ENCODE measurements around the gene RASL12.

The RASL12 gene

DNA sequence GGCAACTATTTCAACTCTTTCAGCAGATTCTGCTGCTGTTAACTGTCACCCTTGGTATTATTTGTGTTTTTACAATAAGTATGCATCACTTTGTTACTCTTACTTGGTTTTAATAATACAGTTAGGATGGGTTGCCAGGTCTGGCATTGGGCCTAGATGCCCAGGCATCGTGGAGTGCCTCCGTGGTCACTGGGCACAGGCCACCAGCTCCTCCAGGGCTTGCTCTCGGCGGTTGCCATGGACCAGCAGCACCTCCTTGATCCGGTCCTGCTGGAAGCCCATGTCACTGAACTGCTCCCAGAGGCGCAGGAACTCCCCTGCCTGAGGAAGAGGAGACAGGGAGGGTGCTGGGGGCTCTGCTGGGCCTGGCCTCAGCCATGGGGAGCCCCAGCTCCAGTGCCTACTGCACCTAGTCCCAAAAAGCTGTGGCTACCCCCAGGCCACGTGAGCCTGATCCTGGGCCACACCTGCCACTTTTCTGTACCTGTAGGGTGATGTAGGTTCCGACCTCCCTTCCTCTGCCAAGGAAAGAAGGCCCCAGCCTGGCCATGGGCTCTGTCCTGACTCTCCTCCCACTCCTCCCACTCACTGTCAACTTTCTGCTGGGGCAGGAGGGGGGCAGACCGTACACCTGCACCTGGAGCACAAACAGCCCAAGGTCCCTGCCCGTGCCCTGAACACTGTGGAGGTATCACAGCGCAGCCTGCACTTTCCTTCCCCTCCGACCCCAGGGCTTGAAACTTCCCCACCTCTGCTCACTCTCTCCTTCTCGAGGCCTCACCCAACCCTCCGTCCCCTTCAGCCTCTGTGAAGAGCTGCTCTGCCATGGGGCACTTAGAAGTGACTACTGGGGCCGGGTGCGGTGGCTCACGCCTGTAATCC is 25.4 kb upstream of the RASL12 start:
- DNase-seq (ENCODE audit: low read depth in 3 of 3): no peak

DNA sequence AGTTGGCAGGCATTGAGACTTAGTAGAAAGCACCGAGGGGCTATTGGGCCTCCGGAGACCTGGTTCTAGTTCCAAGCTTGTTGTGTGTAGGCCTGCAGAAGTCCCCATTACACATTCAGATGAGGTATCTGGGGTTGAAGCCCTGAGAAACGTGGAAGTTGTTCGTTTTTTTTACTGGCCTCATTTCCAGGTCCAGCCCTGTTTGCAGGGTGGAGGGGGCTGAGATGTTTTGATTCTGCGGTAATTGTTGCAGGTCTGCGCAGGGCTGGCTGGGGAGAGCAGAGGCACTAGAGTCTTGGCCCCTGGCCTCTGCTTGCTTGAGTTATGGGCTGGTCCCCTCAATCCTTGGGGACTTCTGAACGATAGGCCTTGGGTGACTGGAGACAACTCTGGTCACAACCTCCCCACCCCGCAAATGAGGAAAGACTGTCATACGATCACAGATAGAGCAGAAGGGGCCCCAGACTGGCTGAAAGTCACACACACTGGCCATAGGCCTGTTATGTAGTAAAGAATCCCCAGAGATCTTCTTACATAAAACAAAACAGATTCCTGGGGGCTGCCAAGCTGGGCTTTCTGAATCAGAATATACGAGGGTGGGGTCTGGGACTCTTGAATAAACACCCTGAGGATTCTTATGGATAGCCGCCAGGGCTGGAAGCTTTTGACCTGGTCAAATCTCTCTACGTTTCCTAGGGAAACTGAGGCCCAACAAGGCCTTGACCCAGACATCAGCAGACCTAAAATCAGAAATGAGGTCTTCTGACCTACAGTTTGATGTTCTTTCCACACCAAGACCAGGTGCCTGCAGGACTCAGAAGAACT is 24.4 kb upstream of the RASL12 start:
- DNase-seq (ENCODE audit: low read depth in 3 of 3): no peak

DNA sequence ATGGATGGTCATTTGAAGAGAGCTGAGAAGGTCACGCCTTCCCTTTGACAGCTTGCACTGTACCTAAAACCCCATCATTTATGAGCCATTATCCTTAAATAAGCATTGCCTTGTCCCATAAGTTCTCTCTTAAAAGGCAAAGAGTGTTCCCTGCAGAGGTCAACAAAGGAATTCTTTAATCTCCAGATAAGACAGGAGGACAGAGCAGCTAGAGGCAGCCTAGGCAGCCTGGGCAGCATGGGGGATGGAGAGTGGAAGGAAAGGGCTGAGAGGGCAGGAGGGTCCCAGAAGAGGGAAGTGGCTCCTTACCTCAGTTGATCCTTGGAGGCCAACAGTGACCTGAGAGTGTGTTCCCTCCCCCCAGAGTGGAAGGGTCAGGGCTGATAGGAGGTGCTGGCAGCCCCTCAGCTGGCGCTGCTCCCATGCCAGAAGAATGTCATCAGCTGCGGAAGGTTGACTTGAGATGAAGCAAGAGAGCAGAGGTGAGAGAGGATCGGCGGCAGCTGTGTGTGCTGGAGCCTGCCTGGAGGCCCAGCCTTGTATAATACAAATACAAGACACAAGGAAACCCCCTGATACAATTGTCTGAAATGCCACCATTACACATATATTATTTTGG is 21.5 kb upstream of the RASL12 start:
- no peak for DNase-seq (ENCODE audit: low read depth in 3 of 3)

DNA sequence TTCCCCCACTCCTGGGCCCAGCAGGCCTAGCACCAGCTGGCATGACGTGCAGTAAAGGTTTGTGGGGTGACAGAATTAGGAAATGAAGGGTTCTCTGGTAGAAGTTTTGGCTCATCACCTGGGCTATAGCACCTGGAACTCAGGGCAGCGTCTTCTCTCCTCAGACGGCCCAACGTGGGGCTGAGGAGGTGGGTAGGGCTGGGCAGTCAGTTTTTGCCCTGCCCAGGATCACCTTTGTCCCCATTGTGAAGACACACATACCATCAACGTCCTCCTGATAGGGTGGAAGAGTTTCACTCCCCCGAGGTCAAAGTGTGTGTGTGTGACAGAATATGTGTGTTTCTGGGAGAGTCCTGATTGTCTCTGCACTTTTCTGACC is 20.8 kb upstream of the RASL12 start:
- DNase-seq (ENCODE audit: low read depth in 3 of 3): no peak

DNA sequence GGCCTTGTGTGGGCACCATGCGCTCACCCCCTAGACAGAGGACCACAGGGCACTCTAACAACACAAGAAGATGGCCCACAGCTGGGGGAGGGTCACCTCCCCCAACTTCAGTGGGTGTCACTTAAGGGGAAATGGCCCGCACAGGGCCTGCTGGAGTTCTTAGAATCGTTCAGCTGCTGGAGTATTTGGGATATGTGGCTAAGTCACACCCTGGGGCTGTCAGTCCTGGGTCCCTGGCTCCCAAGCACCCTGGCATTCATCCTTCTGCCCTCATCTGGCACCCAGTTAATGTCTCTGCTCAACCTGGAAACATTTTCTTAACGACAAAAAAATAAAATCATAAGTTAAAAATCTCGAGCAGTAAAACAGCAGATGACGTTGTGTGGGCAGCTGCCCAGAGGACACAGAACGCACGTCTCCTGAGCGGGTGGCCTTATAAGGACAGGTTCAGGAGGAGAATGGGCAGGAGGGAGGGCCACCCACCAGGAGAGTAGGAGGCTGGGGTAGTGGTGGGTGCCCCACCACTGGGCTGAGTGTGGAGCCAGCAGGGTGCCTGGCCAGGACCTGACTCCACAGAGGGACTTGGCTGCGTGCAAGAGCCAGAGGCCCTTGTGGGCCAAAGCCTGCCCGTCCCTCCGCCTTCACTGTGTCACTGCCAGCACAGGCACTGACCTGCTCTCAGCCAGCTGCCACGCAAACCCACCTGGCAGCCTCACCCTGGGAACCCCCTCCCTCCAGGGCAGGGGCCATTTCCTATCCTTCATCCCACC is 20.3 kb upstream of the RASL12 start:
- DNase-seq (ENCODE audit: low read depth in 3 of 3): no peak

DNA sequence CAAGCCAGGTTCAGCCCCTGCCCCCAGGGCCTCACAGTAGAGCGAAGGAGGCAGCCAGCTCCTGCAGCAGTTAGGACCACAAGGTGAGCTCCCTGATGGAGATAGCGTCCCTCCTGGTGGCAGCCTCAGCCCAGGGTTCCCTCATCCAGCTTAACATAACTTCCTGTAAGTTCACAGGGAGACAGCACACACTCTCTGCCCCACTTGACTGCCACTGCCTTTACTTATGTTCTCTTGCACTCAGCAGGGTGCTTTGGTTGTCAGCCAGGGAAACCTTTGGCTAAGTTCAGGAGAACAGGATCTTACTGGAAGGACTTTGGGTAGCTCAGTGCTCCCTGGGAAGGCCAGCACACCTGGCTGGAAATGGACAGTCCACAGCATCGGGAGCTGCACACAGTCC is 19.6 kb upstream of the RASL12 start:
- no peak for DNase-seq (ENCODE audit: low read depth in 3 of 3)

DNA sequence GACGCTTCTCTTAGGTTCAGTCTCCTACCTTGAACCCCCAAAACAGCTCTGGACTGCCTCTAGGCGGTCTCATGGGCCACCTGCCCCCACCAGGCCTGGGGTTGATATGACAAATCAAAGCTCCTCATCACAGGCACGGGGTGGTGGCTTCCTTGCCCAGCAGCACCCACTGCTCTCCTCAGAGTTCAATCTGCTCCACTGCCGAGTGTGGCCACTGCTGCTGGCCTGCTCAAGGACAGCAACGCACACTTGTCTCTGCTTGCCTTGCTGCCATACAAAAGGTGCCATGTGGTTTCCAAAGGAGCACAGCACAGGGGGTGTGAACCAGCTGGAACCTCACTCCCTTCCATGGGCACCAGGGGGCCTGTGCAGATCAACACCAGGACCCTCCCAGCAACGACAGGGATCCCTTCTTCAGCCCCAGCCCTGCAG is 18.9 kb upstream of the RASL12 start:
- no peak for DNase-seq (ENCODE audit: low read depth in 3 of 3)

DNA sequence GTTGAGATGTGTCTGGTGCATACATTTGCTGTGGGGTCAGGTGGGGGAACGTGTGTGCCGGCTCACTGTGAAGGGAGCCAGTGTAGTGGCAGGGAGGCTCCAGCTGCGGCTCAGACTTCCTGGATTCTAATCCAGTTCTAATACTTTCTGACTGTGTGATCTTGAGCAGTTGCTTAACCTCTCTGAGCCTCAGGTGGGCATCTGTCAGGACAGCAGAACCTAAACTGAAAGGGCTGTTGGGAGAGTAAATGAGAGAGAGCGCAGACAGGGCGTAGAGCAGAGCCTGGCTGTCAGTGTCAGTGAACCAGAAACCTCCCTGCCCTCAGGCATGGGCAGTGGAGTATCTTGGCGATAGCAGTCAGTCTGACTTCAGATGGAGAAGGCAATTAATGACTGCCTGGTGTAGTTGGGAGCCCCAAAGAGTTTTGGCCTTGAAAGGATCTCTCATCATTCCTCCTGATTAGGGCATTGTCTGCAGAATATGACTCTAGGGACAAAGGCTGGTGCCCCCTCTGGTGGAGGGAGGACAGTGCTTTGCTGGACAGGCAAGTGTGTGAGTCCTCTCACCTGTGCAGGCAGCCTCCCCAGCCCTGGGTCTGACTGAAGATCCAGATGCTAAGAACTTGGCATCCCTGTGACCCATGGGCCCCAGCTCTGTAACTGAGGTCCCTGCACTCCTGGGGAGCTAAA is 18.3 kb upstream of the RASL12 start:
- DNase-seq (ENCODE audit: low read depth in 3 of 3): no peak

DNA sequence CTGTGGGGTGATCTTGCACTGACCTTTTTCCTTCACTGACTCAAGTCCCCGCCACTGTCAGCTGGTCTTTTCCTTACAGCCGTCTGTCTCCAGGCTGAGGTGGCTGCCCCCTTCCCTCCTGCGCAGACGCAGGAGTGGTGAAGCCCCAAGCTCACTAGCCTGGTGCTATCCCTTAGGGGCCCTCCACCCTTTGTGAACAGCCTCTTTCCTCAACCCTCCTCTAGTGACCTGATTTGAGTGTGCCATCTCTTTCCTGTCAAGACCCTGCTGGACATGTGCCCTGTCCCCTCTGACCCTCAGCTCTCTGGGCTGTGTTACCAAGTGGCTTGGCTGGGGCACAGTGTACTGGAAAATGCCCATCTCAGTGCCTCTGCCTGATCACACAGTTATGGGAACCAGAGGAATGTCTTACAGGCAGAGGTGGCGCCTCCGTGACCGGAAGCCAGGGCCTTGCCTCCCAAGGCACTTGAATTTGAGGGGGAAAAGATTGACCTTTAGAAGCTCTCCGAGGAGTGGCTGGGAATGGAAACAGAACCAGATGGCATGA is 17.5 kb upstream of the RASL12 start:
- DNase-seq (ENCODE audit: low read depth in 3 of 3): no peak

DNA sequence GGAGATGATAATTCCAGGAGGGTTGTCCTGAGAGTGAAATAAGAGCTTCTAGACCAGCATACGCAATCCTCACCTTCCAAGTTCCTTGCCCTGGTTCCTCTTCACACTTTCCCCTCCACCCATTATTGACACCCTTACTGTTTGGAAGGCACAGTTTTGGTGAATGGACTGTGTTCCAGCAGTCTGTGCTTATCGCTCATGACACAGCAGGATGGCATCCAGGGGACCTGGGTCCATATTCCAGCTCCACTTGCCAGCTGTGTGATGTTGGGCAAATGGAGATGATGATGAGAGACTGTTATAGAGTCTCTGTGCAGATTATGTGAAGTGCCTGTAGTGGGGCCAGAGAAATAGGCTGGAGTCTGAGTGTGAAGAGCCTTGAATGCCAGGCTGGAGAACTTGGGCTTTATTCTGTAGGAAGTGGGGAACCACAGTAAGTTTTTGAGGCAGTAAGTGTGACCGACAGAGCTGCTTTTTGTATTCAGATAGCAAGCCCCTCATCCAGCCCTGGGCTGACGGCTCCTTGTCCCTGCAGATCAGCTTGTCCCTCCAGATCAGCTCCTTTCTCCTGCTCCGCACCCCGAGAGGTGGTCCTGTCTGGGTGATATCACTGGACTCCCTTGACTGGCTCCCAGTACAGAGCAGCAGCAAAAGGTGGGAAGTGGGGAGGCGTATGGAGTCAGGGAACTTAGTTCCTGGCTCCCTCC is 16.9 kb upstream of the RASL12 start:
- no peak for DNase-seq (ENCODE audit: low read depth in 3 of 3)

DNA sequence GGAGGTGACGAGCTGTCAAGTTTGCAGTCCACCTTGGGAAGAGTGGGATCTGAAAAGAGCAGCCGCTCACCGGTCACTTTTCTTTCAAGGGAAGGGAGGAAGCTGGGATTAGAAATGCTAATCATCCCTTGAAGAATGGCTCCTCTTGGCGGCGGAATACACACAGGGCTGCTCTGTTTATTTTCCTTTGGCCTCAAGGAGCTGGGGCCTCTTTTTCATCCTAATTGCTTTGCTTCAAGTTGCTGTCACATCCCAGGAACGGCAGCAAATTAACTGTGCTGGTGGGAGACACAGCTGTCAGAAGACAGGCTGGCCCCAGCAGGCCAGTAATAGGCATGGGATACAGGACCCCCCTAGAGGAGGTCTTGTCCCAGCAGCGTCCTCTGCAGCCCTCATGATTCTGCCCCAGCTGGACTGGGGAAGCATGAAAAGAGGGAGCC is 15.5 kb upstream of the RASL12 start:
- no peak for DNase-seq (ENCODE audit: low read depth in 3 of 3)

DNA sequence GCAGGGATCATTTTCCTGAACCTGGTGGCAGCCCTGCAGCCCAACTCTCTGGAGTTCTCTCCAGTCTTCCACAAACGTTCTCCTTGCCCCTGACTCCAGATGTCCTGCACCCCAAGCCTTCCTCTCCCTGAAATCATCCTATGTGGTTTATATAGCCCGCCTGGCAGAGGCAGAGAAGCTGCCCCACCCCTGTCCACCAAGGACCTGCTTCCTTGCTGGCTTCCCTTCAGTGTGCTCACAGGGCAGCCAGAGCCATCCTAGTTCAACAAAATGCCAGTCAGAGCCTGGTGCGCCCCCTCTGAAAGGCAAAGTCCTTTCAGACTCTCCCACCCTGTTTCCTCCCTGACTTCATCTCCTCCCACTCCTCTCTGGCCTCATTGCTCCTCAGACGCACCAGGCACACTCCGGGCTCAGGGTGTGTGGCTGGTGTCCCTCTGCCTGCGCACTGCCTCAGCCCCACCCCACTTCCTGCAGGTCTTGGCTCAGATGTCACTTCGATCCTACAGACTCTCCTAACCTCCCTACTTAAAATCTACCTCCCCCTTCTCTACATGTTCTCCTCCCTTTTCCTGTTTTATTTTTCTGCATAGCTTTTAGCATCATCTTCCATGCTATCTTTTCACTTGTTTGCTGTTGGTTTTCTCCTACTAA is 14.6 kb upstream of the RASL12 start:
- no peak for DNase-seq (ENCODE audit: low read depth in 3 of 3)

DNA sequence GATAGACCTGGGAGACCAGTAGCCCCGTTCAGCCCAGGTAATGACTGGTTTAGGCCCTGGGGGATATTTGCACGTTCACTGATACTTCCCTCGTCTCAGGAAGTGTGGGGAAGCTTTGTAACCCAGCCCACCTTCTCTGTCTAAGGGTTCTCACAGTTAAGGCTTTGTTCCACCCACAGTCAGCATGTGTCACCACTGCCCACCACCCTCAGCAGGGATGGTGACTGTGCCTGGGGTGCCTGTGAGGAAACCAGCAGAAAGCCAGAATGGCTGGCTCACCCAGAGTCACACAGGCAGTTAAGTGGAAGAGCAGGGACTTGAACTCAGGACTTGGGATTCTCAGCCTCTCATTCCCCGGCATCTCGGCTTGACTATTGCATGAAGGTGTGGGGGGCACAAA is 14.0 kb upstream of the RASL12 start:
- peak in 1 of 3 experiments; percentile 7 for DNase-seq (ENCODE audit: low read depth in 3 of 3)

DNA sequence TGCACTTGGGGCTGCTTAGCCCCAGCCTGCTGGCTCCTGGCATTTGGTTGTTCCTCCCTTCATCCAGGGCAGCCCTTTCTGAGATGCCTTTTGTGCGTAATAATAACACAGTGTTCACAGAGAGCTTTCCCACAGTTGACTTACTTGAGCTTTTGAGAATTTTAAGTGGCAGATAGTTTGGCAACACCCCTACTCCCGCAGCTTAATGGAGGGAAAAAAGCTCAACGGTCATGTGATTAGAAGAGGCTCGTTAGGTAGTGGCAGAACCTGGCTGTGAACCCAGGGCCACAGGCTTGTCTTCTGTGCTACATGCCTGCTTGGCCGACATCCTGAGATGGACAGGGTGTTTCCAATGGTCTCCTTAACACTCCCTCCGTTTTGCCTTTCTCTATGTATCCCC is 13.5 kb upstream of the RASL12 start:
- DNase-seq (ENCODE audit: low read depth in 3 of 3): no peak

DNA sequence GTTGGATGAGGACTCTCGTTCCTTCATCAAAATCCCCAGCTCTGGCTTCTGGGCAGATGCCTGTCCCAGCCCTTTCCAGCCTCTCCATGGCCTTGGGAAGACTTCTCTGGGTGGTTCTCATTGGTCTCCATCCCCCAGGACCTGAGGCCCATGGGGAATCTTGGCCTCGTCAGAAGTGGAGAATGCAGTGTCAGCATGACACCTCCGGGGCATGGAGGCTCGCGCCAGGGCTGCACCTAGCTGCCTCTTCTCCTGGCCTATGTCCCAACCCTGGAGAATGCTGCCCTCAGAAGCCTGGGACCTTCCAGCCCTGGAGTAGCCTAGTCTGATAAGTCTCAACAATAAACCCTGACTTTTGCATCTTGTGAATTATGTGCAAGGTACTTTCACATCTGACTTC is 11.8 kb upstream of the RASL12 start:
- no peak for DNase-seq (ENCODE audit: low read depth in 3 of 3)

DNA sequence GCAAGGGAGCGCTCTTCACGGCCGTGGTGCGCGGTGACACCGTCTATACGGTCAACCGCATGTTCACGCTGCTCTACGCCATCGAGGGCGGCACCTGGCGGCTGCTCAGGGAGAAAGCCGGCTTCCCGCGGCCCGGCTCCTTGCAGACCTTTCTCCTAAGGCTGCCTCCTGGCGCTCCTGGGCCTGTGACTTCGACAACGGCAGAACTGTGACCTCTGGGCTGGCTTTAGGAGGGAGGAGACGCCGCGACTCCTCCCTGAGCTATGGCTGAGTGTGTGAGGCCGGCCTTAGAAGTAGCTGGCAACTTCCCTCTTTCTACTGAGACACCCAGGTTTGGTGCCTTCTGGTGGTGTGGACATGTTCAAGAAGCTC is 10.2 kb upstream of the RASL12 start:
- DNase-seq (ENCODE audit: low read depth in 3 of 3): peak; percentile 13 to 21 (median 15)

DNA sequence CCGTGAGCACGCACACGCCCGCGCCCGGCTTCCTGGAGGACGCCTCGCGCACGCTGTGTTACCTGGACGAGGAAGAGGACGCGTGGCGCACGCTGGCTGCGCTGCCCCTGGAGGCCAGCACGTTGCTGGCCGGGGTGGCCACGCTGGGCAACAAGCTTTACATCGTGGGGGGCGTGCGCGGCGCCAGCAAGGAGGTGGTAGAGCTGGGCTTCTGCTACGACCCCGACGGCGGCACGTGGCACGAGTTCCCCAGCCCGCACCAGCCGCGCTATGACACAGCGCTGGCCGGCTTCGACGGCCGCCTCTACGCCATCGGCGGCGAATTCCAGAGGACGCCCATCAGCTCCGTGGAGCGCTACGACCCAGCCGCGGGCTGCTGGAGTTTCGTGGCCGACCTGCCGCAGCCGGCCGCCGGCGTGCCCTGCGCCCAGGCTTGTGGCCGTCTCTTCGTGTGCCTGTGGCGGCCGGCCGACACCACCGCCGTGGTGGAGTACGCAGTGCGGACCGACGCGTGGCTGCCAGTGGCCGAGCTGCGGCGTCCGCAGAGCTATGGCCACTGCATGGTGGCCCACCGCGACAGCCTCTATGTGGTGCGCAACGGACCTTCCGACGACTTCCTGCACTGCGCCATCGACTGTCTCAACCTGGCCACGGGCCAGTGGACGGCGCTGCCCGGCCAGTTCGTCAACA is 9.6 kb upstream of the RASL12 start:
- DNase-seq (ENCODE audit: low read depth in 3 of 3): no peak

DNA sequence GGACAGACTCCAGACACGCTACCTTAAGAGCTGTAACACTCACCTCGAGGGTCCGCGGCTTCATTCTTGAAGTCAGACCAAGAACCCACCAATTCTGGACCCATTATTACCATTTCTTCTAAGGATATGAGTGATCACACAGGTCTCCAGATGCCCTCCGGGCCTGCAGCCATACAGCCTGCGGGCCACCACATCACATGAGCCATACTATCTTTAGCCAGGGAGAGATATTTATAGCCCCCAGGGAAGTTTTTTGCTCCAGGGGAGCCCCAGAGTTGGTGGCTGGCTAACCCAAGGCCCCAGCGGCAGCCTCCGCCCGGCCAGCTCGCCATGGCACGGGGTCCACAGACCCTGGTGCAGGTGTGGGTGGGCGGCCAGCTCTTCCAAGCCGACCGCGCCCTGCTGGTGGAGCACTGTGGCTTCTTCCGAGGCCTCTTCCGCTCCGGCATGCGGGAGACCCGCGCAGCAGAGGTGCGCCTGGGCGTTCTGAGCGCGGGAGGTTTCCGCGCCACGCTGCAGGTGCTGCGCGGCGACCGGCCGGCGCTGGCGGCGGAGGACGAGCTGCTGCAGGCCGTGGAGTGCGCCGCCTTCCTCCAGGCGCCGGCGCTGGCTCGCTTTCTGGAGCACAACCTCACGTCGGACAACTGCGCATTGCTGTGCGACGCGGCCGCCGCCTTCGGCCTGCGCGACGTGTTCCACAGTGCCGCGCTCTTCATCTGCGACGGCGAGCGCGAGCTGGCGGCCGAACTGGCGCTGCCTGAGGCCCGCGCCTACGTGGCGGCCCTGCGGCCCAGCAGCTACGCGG is 8.9 kb upstream of the RASL12 start, which contains the start of gene KBTBD13:
KBTBD13 (plus strand) TSS at position 261 of the 805 bp plus-strand sequence; CDS start at position 331, 70 bp downstream.
- DNase-seq (ENCODE audit: low read depth in 3 of 3): no peak
